ENCODE measurements around the gene DPCD.
A peak's percentile ranks its signal among the peaks of the same experiment; 100 is the strongest.

The DPCD gene

DNA sequence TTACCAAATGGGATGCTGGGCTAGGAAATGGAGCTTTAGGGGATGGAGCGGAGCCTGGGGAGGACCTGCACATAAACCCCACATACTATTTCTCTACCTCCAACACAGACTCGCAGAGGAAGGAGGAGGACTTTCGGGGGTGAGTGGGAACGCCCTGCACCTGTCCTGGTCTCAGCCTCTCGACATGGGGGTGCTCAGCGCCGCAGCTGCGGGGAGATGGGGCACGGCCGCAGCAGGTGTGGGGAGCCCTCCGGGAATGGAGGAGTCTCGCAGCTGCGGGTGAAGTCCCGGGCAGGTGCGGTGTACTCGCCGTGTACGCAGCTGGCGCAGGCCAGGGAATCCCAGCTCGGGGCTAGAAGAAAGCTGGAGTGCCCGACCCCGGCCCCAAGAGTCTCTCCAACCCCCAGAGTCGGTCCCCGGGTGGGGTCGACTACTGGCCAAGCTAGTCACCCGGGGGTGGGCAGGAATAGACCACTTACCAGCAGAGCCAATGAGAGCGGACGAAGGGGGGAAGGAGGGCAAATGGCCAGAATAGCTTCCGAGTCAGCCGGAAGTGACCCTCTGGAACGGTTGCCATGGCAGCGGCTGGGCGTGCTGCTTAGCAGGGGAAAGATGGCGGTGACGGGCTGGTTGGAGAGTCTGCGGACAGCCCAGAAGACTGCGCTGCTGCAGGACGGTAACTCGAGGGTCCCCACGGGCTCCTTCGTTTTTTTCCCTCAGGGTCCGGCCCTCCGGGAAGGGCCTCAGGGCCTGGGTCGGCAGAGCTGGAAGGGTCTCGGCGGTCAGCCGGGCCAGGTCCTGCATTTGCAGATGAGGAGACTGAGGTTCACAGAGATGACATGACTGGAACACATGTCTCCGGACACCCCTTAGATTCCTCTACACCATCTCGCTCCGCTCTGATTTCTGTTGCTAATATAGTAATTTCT lies at the start of gene DPCD, which contains the start of gene POLL:
DPCD (plus strand) TSS at position 597 of the 929 bp plus-strand sequence; CDS start at position 613, 16 bp downstream.
POLL (minus strand) TSS at position 533 of the 929 bp plus-strand sequence. CDS start 897 bp downstream, outside the sequence.
- peak; percentile 79 to 85 for DNase-seq

DNA sequence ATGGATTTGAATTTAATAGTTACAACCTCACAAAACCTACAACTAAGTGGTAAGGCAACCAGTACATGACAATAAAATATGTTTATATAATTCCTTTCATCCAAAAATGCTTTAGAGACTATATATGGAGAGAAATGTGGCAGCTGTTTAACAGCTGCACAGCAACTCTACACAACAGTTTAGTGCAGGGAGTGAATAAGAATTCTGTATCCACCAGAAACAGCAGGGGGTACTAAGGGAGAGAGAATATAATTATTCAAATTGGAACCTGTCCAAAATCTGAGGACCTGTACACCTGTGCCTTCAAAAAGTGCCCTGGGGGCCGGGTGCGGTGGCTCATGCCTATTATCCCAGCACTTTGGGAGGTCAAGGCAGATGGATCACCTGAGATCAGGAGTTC lies 49.7 kb upstream of the DPCD start:
- no peak for DNase-seq

DNA sequence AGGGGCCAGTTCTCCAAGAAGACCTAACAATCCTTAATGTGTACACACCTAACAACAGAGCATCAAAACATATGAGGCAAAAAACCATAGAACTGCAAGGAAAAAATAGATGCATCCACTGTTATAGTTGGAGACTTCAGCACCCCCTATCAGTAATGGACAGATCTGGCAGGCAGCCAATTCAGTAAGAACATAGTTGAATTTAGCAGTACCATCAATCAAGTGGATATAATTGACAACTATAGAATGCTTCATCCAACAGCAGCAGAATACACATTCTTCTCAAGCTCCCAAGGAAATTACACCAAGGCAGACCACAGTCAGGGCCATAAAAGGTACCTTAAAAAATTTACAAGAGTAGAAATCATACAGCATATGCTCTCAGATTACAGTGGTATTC lies 42.2 kb upstream of the DPCD start:
- no peak for DNase-seq

GRCh38 chr10:101550965-101551364 lies 37.2 kb upstream of the DPCD start:
- no peak for DNase-seq

DNA sequence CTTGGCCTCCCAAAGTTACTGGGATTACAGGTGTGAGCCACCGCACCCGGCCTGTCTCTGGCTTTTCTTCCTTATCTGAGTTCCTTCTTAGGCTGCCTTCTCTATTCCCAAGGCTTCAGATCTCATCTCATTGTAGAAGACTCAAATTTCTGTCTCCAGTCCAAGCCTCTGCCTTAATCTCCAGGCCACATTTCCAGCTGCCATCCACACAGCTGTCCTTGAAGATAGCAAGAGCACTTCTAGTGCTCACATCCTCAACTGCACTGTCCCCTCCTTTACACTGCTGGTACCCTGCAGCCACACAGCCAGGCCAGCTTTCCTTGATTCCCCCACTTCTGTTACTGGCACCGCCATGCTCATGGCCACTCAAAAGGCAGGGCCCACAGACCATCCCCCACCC lies 35.7 kb upstream of the DPCD start:
- no peak for DNase-seq

- no peak for DNase-seq
Observed at GRCh38 chr10:101557541-101557940, 30.6 kb upstream of the DPCD start.

- no peak for DNase-seq
Observed at GRCh38 chr10:101558204-101558603, 29.9 kb upstream of the DPCD start.

GRCh38 chr10:101558671-101559595 lies 29.2 kb upstream of the DPCD start:
- no peak for DNase-seq

DNA sequence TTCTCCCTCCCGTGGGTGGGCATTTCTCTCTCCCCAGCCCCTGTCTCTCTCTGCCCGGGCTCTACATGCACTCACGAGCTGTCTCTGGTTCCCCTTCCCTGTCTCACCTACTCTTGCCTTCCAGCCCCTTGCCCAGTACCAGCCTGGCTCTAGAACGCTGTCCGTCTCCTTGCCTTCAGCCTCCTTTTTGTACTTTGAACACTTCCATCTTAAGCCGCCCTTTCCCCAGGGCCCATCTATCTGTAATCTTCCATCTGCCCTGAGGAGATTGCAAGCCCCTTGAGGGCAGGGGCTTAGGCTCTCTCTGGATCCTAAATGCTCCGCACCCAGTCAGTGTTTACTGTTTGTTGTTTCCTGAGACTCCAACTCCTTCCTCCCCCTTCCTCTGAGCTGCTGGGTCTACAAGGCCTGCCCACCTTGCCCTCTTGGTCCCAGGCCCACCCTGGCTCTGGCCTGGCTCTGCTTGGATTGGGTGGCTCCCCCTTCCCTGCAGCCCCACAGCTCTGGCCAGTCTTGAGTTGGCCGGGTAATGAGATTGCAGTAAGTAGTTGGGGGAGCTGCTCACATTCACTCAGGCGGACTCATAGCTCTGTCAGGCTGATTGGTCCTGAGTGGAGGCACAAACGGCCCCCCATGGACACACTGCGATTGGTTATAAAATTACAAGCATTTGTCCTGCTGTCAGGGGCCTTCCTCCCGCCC lies 28.4 kb upstream of the DPCD start:
- DNase-seq = no peak

DNA sequence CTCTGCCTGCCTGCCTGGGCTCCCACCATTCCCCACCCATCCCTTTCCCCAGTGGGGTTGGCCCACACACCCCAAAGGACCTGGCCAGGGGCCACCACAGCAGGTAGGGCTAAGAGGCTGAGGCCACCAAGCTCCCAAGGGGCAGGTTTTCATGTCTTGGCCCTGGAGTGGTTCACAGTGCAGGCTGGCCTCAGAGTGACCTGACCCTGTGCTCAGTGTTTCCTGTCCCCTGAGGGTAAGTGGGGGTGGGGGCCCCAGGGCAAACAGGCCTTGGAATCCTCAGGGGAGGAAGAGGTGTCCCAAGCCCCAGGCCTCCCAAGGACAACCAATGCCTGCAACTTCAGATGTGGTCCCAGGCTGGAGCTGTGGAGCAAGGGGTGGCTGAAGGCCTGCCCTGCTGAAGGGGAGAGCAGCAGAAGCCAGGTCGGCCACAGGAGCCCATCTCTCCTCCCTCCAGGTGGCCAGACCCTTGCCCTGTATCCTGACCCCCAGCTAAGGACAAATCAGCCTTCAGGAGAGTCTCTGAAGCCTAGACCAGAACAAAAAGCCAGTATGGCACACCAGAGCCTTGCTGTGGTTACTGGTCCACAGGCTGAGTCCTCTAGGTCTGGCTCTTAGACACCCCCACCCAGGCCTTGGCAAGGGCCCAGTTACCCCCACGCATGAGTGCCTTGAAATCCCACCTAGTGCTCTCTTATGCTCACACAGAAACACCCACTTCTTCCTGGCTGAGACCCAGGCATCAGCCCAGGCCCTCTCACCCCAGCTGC lies 27.6 kb upstream of the DPCD start:
- DNase-seq = no peak

GRCh38 chr10:101561068-101561915 lies 26.8 kb upstream of the DPCD start:
- DNase-seq = no peak

GRCh38 chr10:101562231-101562630 lies 25.9 kb upstream of the DPCD start:
- DNase-seq = no peak

GRCh38 chr10:101563007-101563406 lies 25.1 kb upstream of the DPCD start:
- DNase-seq = no peak

DNA sequence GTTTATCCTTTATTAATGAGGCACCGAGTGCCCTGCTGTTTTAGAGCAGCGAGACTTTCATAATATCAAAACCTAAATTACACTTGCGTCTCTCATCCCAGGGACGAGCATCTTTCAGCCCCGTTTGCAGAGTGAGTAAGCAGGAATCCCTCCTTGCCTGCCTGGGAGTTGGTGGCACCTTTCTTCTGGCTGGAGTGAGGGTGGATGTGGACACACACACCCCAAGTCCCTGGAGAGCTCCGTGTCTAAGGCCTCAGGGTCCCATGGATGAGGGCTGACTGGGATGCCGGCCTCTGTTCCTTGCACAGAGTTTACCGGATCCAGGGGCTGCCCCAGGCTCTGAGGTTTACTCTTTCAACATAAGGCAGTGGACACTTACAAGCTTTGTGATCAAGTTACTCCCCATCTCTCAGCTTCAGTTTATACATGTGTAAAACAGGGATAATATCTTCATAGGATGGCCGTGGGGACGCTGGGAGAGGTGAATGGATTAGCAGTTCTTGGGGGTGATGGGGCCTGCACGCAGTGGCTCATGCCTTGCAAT lies 24.6 kb upstream of the DPCD start:
- DNase-seq = no peak

- DNase-seq = no peak
Observed at GRCh38 chr10:101564490-101564991, 23.6 kb upstream of the DPCD start.

GRCh38 chr10:101565370-101565900 lies 22.7 kb upstream of the DPCD start:
- no peak for DNase-seq

GRCh38 chr10:101565936-101566332 lies 22.2 kb upstream of the DPCD start:
- no peak for DNase-seq

- DNase-seq = no peak
Observed at GRCh38 chr10:101566333-101567164, 21.6 kb upstream of the DPCD start.

Measured in AML-193 (cell line).